Hematopoietic multipotent progenitor cell treated with erythropoietin and hydrocortisone succinate and interleukin-3 and kit ligand, for 4 days (in vitro differentiated cells): ENCODE data around the gene ZNF304.
"Not testable (repeated sequence)": the region's sequence is repeated elsewhere in the genome, so short reads cannot be mapped to it uniquely, and the experiment has no call there.

Experiments
- DNase-seq: peaks from one replicate; pipeline ENCODE4 v3.0.0-alpha.2; 2015

Gene ZNF304

GRCh38 chr19:57362997-57363687 is 12.1 kb downstream of the ZNF304 start, which contains the start of the genes TRAPPC2B and ZNF547:
Gene TRAPPC2B, plus strand, starts transcription at chr19:57363551. Its CDS starts 1,283 bp downstream, at chr19:57364834.
Gene ZNF547, plus strand, starts transcription at chr19:57363551. Its CDS starts 5,005 bp downstream, at chr19:57368556.
- peak; percentile 100 for DNase-seq

- DNase-seq, result no peak
Measured at GRCh38 chr19:57363688-57364181, 12.7 kb downstream of the ZNF304 start.

- no peak for DNase-seq
Measured at GRCh38 chr19:57366776-57367175, 15.7 kb downstream of the ZNF304 start.

- DNase-seq, result no peak
Measured at GRCh38 chr19:57374179-57374578, 23.1 kb downstream of the ZNF304 start.

GRCh38 chr19:57374647-57375046 is 23.6 kb downstream of the ZNF304 start:
- not testable (repeated sequence) for DNase-seq

- no peak for DNase-seq
Measured at GRCh38 chr19:57376151-57376550, 25.1 kb downstream of the ZNF304 start.

- no peak for DNase-seq
Measured at GRCh38 chr19:57377498-57378146, 26.6 kb downstream of the ZNF304 start.

GRCh38 chr19:57380923-57381322 is 29.9 kb downstream of the ZNF304 start:
- DNase-seq, result no peak

GRCh38 chr19:57382806-57383488 is 31.9 kb downstream of the ZNF304 start:
- DNase-seq, result no peak

GRCh38 chr19:57389194-57389729 is 38.2 kb downstream of the ZNF304 start:
- no peak for DNase-seq

GRCh38 chr19:57389730-57390598 is 38.9 kb downstream of the ZNF304 start, which contains the start of gene ZNF548:
Gene ZNF548, plus strand, starts transcription at chr19:57389854. Its CDS starts 246 bp downstream, at chr19:57390100.
- DNase-seq, result peak; percentile 99

- no peak for DNase-seq
Measured at GRCh38 chr19:57395710-57396109, 44.6 kb downstream of the ZNF304 start.

GRCh38 chr19:57398868-57399267 is 47.8 kb downstream of the ZNF304 start:
- DNase-seq, result no peak

GRCh38 chr19:57403737-57404563 is 52.9 kb downstream of the ZNF304 start:
- DNase-seq, result no peak

- DNase-seq, result peak; percentile 87
Measured at GRCh38 chr19:57406516-57407123, 55.5 kb downstream of the ZNF304 start.
